H1 (cell line): Measurements from ENCODE around the gene MLPH. TPM values are rescaled to one million over a fixed set of nuclear protein-coding genes. Genes with fewer than 3 reads are reported as not detected.
A peak's percentile ranks its signal among the peaks of the same experiment; 100 is the strongest.

Experiments
- CTCF ChIA-PET: fragments of 300-600 bp; sonication (Branson Sonifier 250); formaldehyde crosslinking; loops from one replicate; lab custom pipeline; 2021; ENCODE audit not compliant: partially characterized antibody; lab: Charles Lee
- POLR2A ChIA-PET: fragments of 300-600 bp; sonication (Branson Sonifier 250); formaldehyde crosslinking; loops from one replicate; lab custom pipeline; 2021; ENCODE audit warnings: inconsistent platforms; ENCODE audit not compliant: partially characterized antibody; lab: Charles Lee
- DNase-seq, 2 experiments: peaks; one replicate each; pipeline versions ENCODE4 v3.0.0 to v3.0.0-alpha.2; 2010 to 2022; ENCODE audit warnings: low spot score in 2 of 2, low read depth in 1 of 2, mixed read lengths in 1 of 2
- FAIRE-seq: peaks from 2 replicates; lab custom pipeline; 2011; peaks lifted over from hg19 to GRCh38; lab: Jason Lieb, UNC
- H2AFZ ChIP-seq: 2 replicates; pipeline ENCODE4 v1.8.1; 2012; ENCODE audit warnings: low read length, inconsistent platforms
- H2AK5ac ChIP-seq: 2 replicates; pipeline ENCODE4 v1.6.1; 2013; ENCODE audit warnings: low read depth, low read length
- H2BK120ac ChIP-seq: replicated peaks from 2 replicates; pipeline ENCODE3; 2013; ENCODE audit warnings: low read depth, low read length, inconsistent platforms
- H2BK12ac ChIP-seq: 2 replicates; pipeline ENCODE4 v1.6.1; 2013; ENCODE audit warnings: low read depth, low read length
- H2BK15ac ChIP-seq: 2 replicates; pipeline ENCODE4 v1.6.1; 2013; ENCODE audit warnings: low read length
- H2BK20ac ChIP-seq: 2 replicates; pipeline ENCODE4 v1.6.1; 2013; ENCODE audit warnings: low read length
- H2BK5ac ChIP-seq: 2 replicates; pipeline ENCODE4 v1.6.1; 2013; ENCODE audit warnings: low read depth, low read length
- H3K14ac ChIP-seq: 2 replicates; pipeline ENCODE4 v1.6.1; 2013; ENCODE audit warnings: inconsistent platforms; ENCODE audit not compliant: insufficient read length
- H3K18ac ChIP-seq: 2 replicates; pipeline ENCODE4 v1.6.1; 2013; ENCODE audit warnings: low read length; ENCODE audit errors: extremely low read depth
- H3K23ac ChIP-seq: 2 replicates; pipeline ENCODE4 v1.6.1; 2013; ENCODE audit warnings: inconsistent platforms; ENCODE audit not compliant: insufficient read length
- H3K23me2 ChIP-seq: 2 replicates; pipeline ENCODE4 v1.6.1; 2013; ENCODE audit warnings: low read depth, low read length
- H3K27ac ChIP-seq: 2 replicates; pipeline ENCODE4 v1.6.1; 2011; ENCODE audit warnings: low read depth, low read length, inconsistent platforms
- H3K27me3 ChIP-seq, 4 experiments: replicated peaks in 1 of 4; 1 replicate in 1 of 4; 2 replicates in 3 of 4; pipeline versions ENCODE4 v1.6.1 to v1.8.1; 2011 to 2013; ENCODE audit warnings: low read length in 3 of 4, mild to moderate bottlenecking in 3 of 4, inconsistent platforms in 2 of 4, mixed read lengths in 2 of 4, moderate library complexity in 1 of 4; ENCODE audit not compliant: control insufficient read depth in 3 of 4, insufficient read depth in 3 of 4; ENCODE audit errors: extremely low read depth in 1 of 4
- H3K36me3 ChIP-seq, 4 experiments: 2 replicates each; pipeline versions ENCODE4 v1.6.1 to v1.8.1; 2011 to 2013; ENCODE audit warnings: mild to moderate bottlenecking in 4 of 4, low read length in 3 of 4, moderate library complexity in 2 of 4, control low read depth in 1 of 4, inconsistent platforms in 1 of 4; ENCODE audit not compliant: insufficient read depth in 4 of 4, control insufficient read depth in 2 of 4
- H3K4ac ChIP-seq: replicated peaks from 2 replicates; pipeline ENCODE3; 2013; ENCODE audit warnings: low read length, low read depth, mixed read lengths, inconsistent platforms; ENCODE audit not compliant: insufficient read length
- H3K4me1 ChIP-seq, 4 experiments: replicated peaks in 1 of 4; 1 replicate in 1 of 4; 2 replicates in 3 of 4; pipeline versions ENCODE4 v1.6.1 to v1.8.1; 2011 to 2013; ENCODE audit warnings: low read length in 3 of 4, inconsistent platforms in 2 of 4, mixed read lengths in 1 of 4; ENCODE audit not compliant: insufficient read depth in 4 of 4, control insufficient read depth in 3 of 4
- H3K4me2 ChIP-seq, 2 experiments: 2 replicates each; pipeline versions ENCODE4 v1.6.1 to v1.8.1; 2011 to 2013; ENCODE audit warnings: low read depth in 2 of 2, low read length in 2 of 2, control low read depth in 1 of 2, inconsistent platforms in 1 of 2, mild to moderate bottlenecking in 1 of 2; ENCODE audit not compliant: insufficient read depth in 1 of 2
- H3K4me3 ChIP-seq, 4 experiments: fragments of 200-600, 300-600 bp in 1 of 4; sonication (generic), shearing (Covaris generic), sonication (Bioruptor Twin) in 1 of 4; 2 replicates each; pipeline versions ENCODE4 v1.5.1 to v1.8.1; 2011 to 2016; ENCODE audit warnings: low read length in 4 of 4, low read depth in 3 of 4, control low read depth in 2 of 4, inconsistent platforms in 2 of 4, mild to moderate bottlenecking in 2 of 4, mixed read lengths in 1 of 4, moderate library complexity in 1 of 4; ENCODE audit not compliant: insufficient read depth in 2 of 4; ENCODE audit errors: extremely low read depth in 1 of 4
- H3K56ac ChIP-seq: replicated peaks from 2 replicates; pipeline ENCODE3; 2013; ENCODE audit warnings: low read depth, mild to moderate bottlenecking, mixed read lengths, low read length, inconsistent platforms; ENCODE audit not compliant: insufficient read length
- H3K79me1 ChIP-seq: 2 replicates; pipeline ENCODE4 v1.6.1; 2013; ENCODE audit warnings: low read depth, low read length, control low read depth
- H3K79me2 ChIP-seq, 2 experiments: 2 replicates each; pipeline versions ENCODE4 v1.6.1 to v1.8.1; 2012 to 2013; ENCODE audit warnings: low read length in 2 of 2, mild to moderate bottlenecking in 2 of 2, inconsistent platforms in 1 of 2; ENCODE audit not compliant: insufficient read depth in 2 of 2, control insufficient read depth in 1 of 2
- H3K9ac ChIP-seq, 4 experiments: replicated peaks in 1 of 4; 1 replicate in 1 of 4; 2 replicates in 3 of 4; pipeline versions ENCODE4 v1.6.1 to v1.8.1; 2011 to 2013; ENCODE audit warnings: low read depth in 3 of 4, low read length in 3 of 4, control low read depth in 2 of 4, mild to moderate bottlenecking in 2 of 4, moderate library complexity in 2 of 4, inconsistent platforms in 1 of 4; ENCODE audit errors: extremely low read depth in 1 of 4
- H3K9me3 ChIP-seq, 2 experiments: 2 replicates each; pipeline versions ENCODE4 v1.6.1 to v1.8.1; 2012 to 2013; ENCODE audit warnings: mild to moderate bottlenecking in 2 of 2, moderate library complexity in 2 of 2, control low read depth in 1 of 2, inconsistent platforms in 1 of 2, low read depth in 1 of 2, low read length in 1 of 2, mixed read lengths in 1 of 2; ENCODE audit not compliant: insufficient read depth in 2 of 2
- H4K20me1 ChIP-seq, 2 experiments: replicated peaks in 1 of 2; 2 replicates each; pipeline versions ENCODE3 to v1.8.1; 2011 to 2013; ENCODE audit warnings: inconsistent platforms in 2 of 2, low read length in 2 of 2, mild to moderate bottlenecking in 1 of 2; ENCODE audit not compliant: insufficient read depth in 2 of 2, control insufficient read depth in 1 of 2
- H4K5ac ChIP-seq: 2 replicates; pipeline ENCODE4 v1.6.1; 2013; ENCODE audit warnings: low read length, low read depth, mixed read lengths, inconsistent platforms; ENCODE audit not compliant: insufficient read length
- H4K8ac ChIP-seq: 2 replicates; pipeline ENCODE4 v1.8.0; 2013; ENCODE audit warnings: mild to moderate bottlenecking, moderate library complexity, low read length, inconsistent platforms; ENCODE audit not compliant: insufficient read depth; ENCODE audit errors: extremely low read depth
- H4K91ac ChIP-seq: replicated peaks from 2 replicates; pipeline ENCODE3; 2013; ENCODE audit warnings: low read length, mixed read lengths, inconsistent platforms; ENCODE audit not compliant: insufficient read length
- ATF3 ChIP-seq: IDR thresholded peaks from 2 replicates; pipeline ENCODE4 v1.6.1; 2011; ENCODE audit warnings: low read depth, mild to moderate bottlenecking, low read length; ENCODE audit not compliant: insufficient read depth
- CTCF ChIP-seq, 3 experiments: IDR thresholded peaks; 1 replicate in 2 of 3; 2 replicates in 1 of 3; pipeline versions ENCODE4 v1.5.1 to v1.6.1; 2011; ENCODE audit warnings: low read length in 3 of 3, mild to moderate bottlenecking in 3 of 3, inconsistent platforms in 2 of 3, low read depth in 1 of 3, moderate library complexity in 1 of 3; ENCODE audit not compliant: insufficient read depth in 1 of 3; ENCODE audit errors: control extremely low read depth in 1 of 3
- KDM5A ChIP-seq: fragments of 200-600 bp; IDR thresholded peaks from 2 replicates; pipeline ENCODE4 v1.7.1; 2012; ENCODE audit warnings: mild to moderate bottlenecking, low read length, inconsistent platforms, mixed read lengths
- RFX5 ChIP-seq: IDR thresholded peaks from 2 replicates; pipeline ENCODE4 v1.6.1; 2011; ENCODE audit warnings: low read depth, low read length, improper control_type of control experiment, borderline replicate concordance
- SAP30 ChIP-seq: fragments of 300-600 bp; sonication (generic); IDR thresholded peaks from 2 replicates; pipeline ENCODE4 v1.7.1; 2012; ENCODE audit warnings: low read length, moderate library complexity, mild to moderate bottlenecking, inconsistent platforms; ENCODE audit not compliant: insufficient read depth, insufficient replicate concordance
- WGBS, 2 experiments: shearing (Covaris generic) in 1 of 2; methylation state at CpG; one replicate each; pipeline versions ENCODE4 v1.1.6 to v1.1.7; 2013 to 2015; ENCODE audit warnings: low lambda C conversion rate in 2 of 2, mixed read lengths in 2 of 2, inconsistent platforms in 1 of 2, low coverage in 1 of 2, missing lambda C conversion rate in 1 of 2; ENCODE audit not compliant: insufficient replicate concordance in 2 of 2, insufficient coverage in 1 of 2, insufficient read length in 1 of 2; ENCODE audit errors: extremely low coverage in 1 of 2, missing lambda C conversion rate in 1 of 2; 5-methylcytosine and 5-hydroxymethylcytosine counted together
- polyA plus RNA-seq, 7 experiments: library from polyadenylated mRNA; depleted of rRNA in 3 of 7; stranded (reverse) in 5 of 7; unstranded in 2 of 7; fragments of >200 nt in 5 of 7; fragments of 200-250 nt in 2 of 7; gene quantifications; 1 replicate in 5 of 7; 2 replicates in 1 of 7; 4 replicates in 1 of 7; pipeline versions ENCODE4 v1.2.1 to v1.2.3, GENCODE V29; 2011 to 2013; ENCODE audit warnings: missing spikeins in 2 of 7, mixed read lengths in 2 of 7
- total RNA-seq: library from RNA; stranded (reverse); fragmentation: NEBNext Ultra II Directional; extraction: Animal tissue kit (Norgen Biotek cat#: 25700); gene quantifications from 2 replicates; pipeline ENCODE4 v1.2.1, GENCODE V29; 2021

The MLPH gene
- total and polyA plus RNA-seq, 2 of the 8 experiments (the other 6 are each of a cell fraction or from before 2014, with no cell fraction given), result 12.7 to 17.0 TPM

DNA sequence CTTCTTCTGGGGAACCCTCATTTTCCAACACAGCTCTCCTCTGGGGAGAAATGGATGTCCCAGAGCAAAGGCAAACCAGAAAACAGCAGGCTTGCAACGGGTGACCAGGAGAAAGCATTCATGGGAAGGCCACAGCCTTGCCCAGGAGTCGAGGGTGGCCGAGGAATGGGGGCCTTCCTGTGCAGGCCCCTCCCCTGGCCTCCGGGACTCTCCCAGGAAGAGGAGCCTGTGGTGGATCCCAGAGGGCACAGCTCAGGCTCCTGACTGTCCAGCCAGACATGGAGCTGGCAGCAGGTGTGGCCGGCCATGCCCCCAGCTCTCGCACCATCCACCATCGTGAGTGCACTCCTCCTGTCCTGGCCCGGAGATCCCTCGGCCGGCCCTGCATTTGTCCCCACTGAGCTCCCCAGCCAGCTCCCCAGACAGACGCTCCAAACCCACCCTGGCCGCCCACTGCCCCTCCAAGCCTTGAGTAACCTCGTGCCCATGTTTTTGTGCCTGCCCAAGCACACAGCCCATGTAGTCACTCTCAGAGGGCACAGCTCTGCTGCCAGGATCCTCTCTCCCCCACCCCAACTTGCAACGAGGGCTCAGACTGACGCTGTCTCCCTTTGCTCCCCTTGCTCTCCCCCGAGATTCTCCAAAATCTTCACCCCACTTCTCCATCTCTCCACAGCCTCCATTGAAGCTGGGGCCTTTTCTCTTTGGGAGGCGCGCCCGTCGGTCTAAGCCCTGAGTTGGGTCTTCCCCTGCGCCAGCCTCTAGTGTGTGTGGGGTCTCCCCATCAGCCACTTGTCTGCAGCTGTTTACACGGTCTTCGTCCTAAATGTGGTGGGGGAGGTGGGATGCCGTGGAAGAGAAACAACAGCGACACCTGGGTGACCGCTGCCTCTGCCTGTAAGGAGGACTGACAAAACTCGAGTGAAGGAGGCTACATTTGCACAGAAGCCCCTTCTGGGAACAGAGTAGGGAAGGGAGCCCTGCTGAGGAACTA is 89.1 kb downstream of the MLPH start:
- H3K4me3 ChIP-seq, result no peak overlapping the region
- peaks cover 0 to 8% (median 4%) of the 10 kb centered on the region in 4 experiments; a peak in 3 of 7 replicates for H3K4me1 ChIP-seq
- CTCF ChIA-PET, result interaction anchor here (0.6 to 8.1 kb wide), 10 partner anchors 10 to 199 kb away, joined by 3 to 107 read pairs (median 4); no protein-coding TSS in a partner anchor
- H2BK5ac ChIP-seq, result no peak overlapping the region
- DNase-seq (no peak), FAIRE-seq (no peak)
- no peak overlapping the region for H2BK12ac ChIP-seq
- no peak overlapping the region for H2BK15ac ChIP-seq
- H2BK20ac ChIP-seq, result no peak overlapping the region
- TF ChIP-seq CTCF (IDR thresholded peaks at IDR 0.05; ENCODE audit: control extremely low read depth in 1 of 3, insufficient read depth in 1 of 3, low read depth in 1 of 3, low read length in 3 of 3) (no peak), SAP30 (no peak), ATF3 (no peak), RFX5 (no peak), KDM5A (no peak)
- no peaks in the 10 kb centered on the region for H3K79me2 ChIP-seq
- H4K8ac ChIP-seq, result 0 out of 2 replicates have a peak overlapping the region, but pooled peaks have one; percentile 45
- H3K27ac ChIP-seq, result no peak overlapping the region; the same call in 1 of the 2 replicates
- peaks cover 0 to 5% (median 1%) of the 10 kb centered on the region in 4 experiments; a peak in 2 of 8 replicates for H3K36me3 ChIP-seq
- no peak overlapping the region for H2AK5ac ChIP-seq
- H4K20me1 ChIP-seq, result peaks cover 0 to 3% of the 10 kb centered on the region in 2 experiments
- no peaks in the 10 kb centered on the region for H3K9me3 ChIP-seq
- H3K18ac ChIP-seq, result no peak overlapping the region
- H4K5ac ChIP-seq, result no peak overlapping the region
- H2AFZ ChIP-seq, result no peak overlapping the region
- POLR2A ChIA-PET, result interaction anchor here (0.7 to 4.1 kb wide), 8 partner anchors 9 to 50 kb away, joined by 3 to 14 read pairs (median 5); partner anchors contain the start of genes LRRFIP1 and RAB17
- no peak overlapping the region for H4K91ac ChIP-seq
- H3K4me2 ChIP-seq, result no peak overlapping the region
- H3K27me3 ChIP-seq, result no peaks in the 10 kb centered on the region
- H3K9ac ChIP-seq, result no peak overlapping the region
- H3K4ac ChIP-seq, result no peak overlapping the region
- H3K79me1 ChIP-seq, result no peaks in the 10 kb centered on the region; the same call in 1 of the 2 replicates
- WGBS, 2 experiments, result 93% methylated on average over 27 of the region's 27 CpGs; no CpG with 5 or more reads in 1 of the 2 experiments
- no peak overlapping the region for H3K23ac ChIP-seq
- H3K14ac ChIP-seq, result no peak overlapping the region
- no peak overlapping the region for H2BK120ac ChIP-seq
- H3K56ac ChIP-seq, result no peak overlapping the region
- no peaks in the 10 kb centered on the region; the same call in 1 of the 2 replicates for H3K23me2 ChIP-seq
